IPS DF 6.9 (cell line): ENCODE results near the gene SFT2D3.

ENCODE experiments used
- DNase-seq: peaks from one replicate; pipeline ENCODE4 v3.0.0-alpha.2; 2013; ENCODE audit warnings: low read depth, low spot score
- H3K27ac ChIP-seq: one replicate; pipeline ENCODE4 v1.5.1; 2013; ENCODE audit warnings: low read length, control low read depth
- H3K27me3 ChIP-seq: 2 replicates; pipeline ENCODE4 v1.6.1; 2013; ENCODE audit warnings: mild to moderate bottlenecking, low read length; ENCODE audit not compliant: control insufficient read depth, insufficient read depth
- H3K36me3 ChIP-seq: 2 replicates; pipeline ENCODE4 v1.6.1; 2013; ENCODE audit warnings: low read length; ENCODE audit not compliant: control insufficient read depth, insufficient read depth
- H3K4me1 ChIP-seq: 2 replicates; pipeline ENCODE4 v1.6.1; 2013; ENCODE audit warnings: low read length; ENCODE audit not compliant: control insufficient read depth, insufficient read depth
- H3K4me3 ChIP-seq: 2 replicates; pipeline ENCODE4 v1.5.1; 2013; ENCODE audit warnings: mild to moderate bottlenecking, low read length
- H3K9me3 ChIP-seq: 2 replicates; pipeline ENCODE4 v1.6.1; 2013; ENCODE audit warnings: low read length, inconsistent platforms; ENCODE audit not compliant: control insufficient read depth, insufficient read depth
- WGBS: extraction: QIAGEN DNeasy Blood & Tissue Kit; methylation state at CpG from one replicate; pipeline ENCODE4 v1.1.7; 2013; ENCODE audit warnings: mixed read lengths, missing lambda C conversion rate; ENCODE audit not compliant: insufficient read length, insufficient coverage; 5-methylcytosine and 5-hydroxymethylcytosine counted together

The SFT2D3 gene

GRCh38 chr2:127681976-127682857 lies 19.1 kb upstream of the SFT2D3 start:
- H3K27me3 ChIP-seq, result no peaks in the 10 kb centered on the region
- H3K36me3 ChIP-seq, result no peaks in the 10 kb centered on the region
- H3K4me1 ChIP-seq, result no peaks in the 10 kb centered on the region
- no peak for DNase-seq
- H3K27ac ChIP-seq, result no peak overlapping the region
- WGBS, result no CpG with 5 or more reads among the region's 6 CpGs
- no peak overlapping the region for H3K4me3 ChIP-seq
- no peaks in the 10 kb centered on the region for H3K9me3 ChIP-seq

GRCh38 chr2:127683056-127683455 lies 18.2 kb upstream of the SFT2D3 start:
- H3K4me1 ChIP-seq, result no peaks in the 10 kb centered on the region
- no peaks in the 10 kb centered on the region for H3K9me3 ChIP-seq
- H3K36me3 ChIP-seq, result no peaks in the 10 kb centered on the region
- no peak for DNase-seq
- H3K4me3 ChIP-seq, result no peak overlapping the region
- H3K27ac ChIP-seq, result no peak overlapping the region
- no peaks in the 10 kb centered on the region for H3K27me3 ChIP-seq

GRCh38 chr2:127683757-127684156 lies 17.5 kb upstream of the SFT2D3 start:
- H3K4me1 ChIP-seq, result no peaks in the 10 kb centered on the region
- WGBS, result no CpG with 5 or more reads among the region's 15 CpGs
- H3K27ac ChIP-seq, result no peak overlapping the region
- no peak overlapping the region for H3K4me3 ChIP-seq
- no peaks in the 10 kb centered on the region for H3K9me3 ChIP-seq
- DNase-seq, result no peak
- no peaks in the 10 kb centered on the region for H3K36me3 ChIP-seq
- no peaks in the 10 kb centered on the region for H3K27me3 ChIP-seq

- 0 out of 2 replicates have a peak, but pooled peaks cover 3% of the 10 kb centered on the region for H3K9me3 ChIP-seq
- H3K4me3 ChIP-seq, result no peak overlapping the region
- DNase-seq, result no peak
- no CpG with 5 or more reads among the region's 8 CpGs for WGBS
- no peaks in the 10 kb centered on the region for H3K4me1 ChIP-seq
- no peaks in the 10 kb centered on the region for H3K27me3 ChIP-seq
- no peaks in the 10 kb centered on the region for H3K36me3 ChIP-seq
- H3K27ac ChIP-seq, result no peak overlapping the region
These were observed 15.8 kb upstream of the SFT2D3 start for GRCh38 chr2:127685410-127686080.

- H3K27ac ChIP-seq, result no peak overlapping the region
- H3K4me3 ChIP-seq, result no peak overlapping the region
- DNase-seq, result no peak
- no peaks in the 10 kb centered on the region for H3K4me1 ChIP-seq
- no peaks in the 10 kb centered on the region for H3K27me3 ChIP-seq
- H3K36me3 ChIP-seq, result no peaks in the 10 kb centered on the region
- peaks cover 3% of the 10 kb centered on the region; the same call in 1 of the 2 replicates for H3K9me3 ChIP-seq
- no CpG with 5 or more reads among the region's 1 CpG for WGBS
These were observed 12.9 kb upstream of the SFT2D3 start for GRCh38 chr2:127688405-127688804.

- no peak for DNase-seq
- no CpG with 5 or more reads among the region's 2 CpGs for WGBS
- no peaks in the 10 kb centered on the region for H3K4me1 ChIP-seq
These were observed 10.6 kb upstream of the SFT2D3 start for GRCh38 chr2:127690696-127691095.

GRCh38 chr2:127694986-127695385 lies 6.3 kb upstream of the SFT2D3 start:
- Histone ChIP-seq H3K9me3 (peaks cover 3% of the 10 kb centered on the region; the same call in 1 of the 2 replicates), H3K4me3 (no peak overlapping the region), H3K27me3 (no peaks in the 10 kb centered on the region), H3K4me1 (no peaks in the 10 kb centered on the region), H3K27ac (no peak overlapping the region), H3K36me3 (no peaks in the 10 kb centered on the region)
- no peak for DNase-seq
- WGBS, result no CpG with 5 or more reads among the region's 9 CpGs

More at GRCh38 chr2:127690696-127691095, 10.6 kb upstream of the SFT2D3 start:
- Histone ChIP-seq H3K36me3 (no peaks in the 10 kb centered on the region), H3K27me3 (no peaks in the 10 kb centered on the region), H3K27ac (no peak overlapping the region), H3K4me3 (no peak overlapping the region), H3K9me3 (peaks cover 3% of the 10 kb centered on the region; the same call in 1 of the 2 replicates)

GRCh38 chr2:127695491-127696472 lies 5.5 kb upstream of the SFT2D3 start:
- no peak overlapping the region for H3K27ac ChIP-seq
- H3K4me1 ChIP-seq, result no peaks in the 10 kb centered on the region
- no peaks in the 10 kb centered on the region for H3K27me3 ChIP-seq
- H3K36me3 ChIP-seq, result no peaks in the 10 kb centered on the region
- no peak overlapping the region; the same call in 1 of the 2 replicates for H3K4me3 ChIP-seq
- no peak for DNase-seq
- H3K9me3 ChIP-seq, result no peaks in the 10 kb centered on the region; the same call in 1 of the 2 replicates
- no CpG with 5 or more reads among the region's 52 CpGs for WGBS

GRCh38 chr2:127697482-127698180 lies 3.7 kb upstream of the SFT2D3 start:
- DNase-seq, result no peak
- Histone ChIP-seq H3K4me3 (no peak overlapping the region), H3K27ac (no peak overlapping the region), H3K36me3 (no peaks in the 10 kb centered on the region), H3K9me3 (no peaks in the 10 kb centered on the region), H3K4me1 (no peaks in the 10 kb centered on the region), H3K27me3 (no peaks in the 10 kb centered on the region)
- WGBS, result no CpG with 5 or more reads among the region's 21 CpGs
